HG03139 (cell line): ENCODE results near the gene P2RY8.

ENCODE experiments used
- ATAC-seq: cut with Tn5 transposase; IDR thresholded peaks from one replicate; pipeline ENCODE4 v1.9.1; 2021; ENCODE audit not compliant: unreplicated experiment

Gene P2RY8

GRCh38 chrX:1420371-1420770 is 116.6 kb downstream of the P2RY8 start:
- ATAC-seq = no peak

GRCh38 chrX:1419545-1420355 is 117.2 kb downstream of the P2RY8 start:
- ATAC-seq = no peak

DNA sequence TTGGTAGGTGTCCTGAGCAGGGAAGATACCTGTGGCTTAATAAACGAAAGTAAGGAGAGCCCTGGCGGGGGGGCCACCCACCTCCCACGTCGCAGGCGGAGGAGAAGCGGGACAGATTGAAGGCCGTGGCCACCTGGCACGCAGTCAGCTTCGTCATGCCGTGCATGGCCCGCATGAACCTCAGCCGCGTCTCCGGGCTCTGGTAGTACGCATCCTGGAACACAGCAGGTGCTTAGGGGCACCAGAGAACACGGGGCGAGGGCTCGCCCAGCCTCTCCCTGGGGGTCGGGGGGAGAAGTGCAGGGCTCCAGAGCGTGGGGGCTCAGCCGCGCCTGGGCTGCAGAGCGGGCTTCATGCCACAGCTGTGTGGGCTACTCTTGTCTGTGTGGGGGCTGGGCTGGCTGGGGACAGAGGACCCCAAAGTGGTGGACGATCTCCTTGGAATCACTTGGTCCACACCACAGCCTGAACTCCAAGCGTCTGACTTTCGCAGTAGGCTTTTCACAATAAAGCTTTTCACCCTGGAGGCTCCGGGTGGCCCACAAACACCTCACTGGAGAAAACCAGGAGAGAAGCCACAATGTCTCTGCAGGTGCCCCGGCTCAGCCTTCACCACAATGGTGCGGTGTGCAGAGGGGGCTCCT is 118.0 kb downstream of the P2RY8 start:
- no peak for ATAC-seq

DNA sequence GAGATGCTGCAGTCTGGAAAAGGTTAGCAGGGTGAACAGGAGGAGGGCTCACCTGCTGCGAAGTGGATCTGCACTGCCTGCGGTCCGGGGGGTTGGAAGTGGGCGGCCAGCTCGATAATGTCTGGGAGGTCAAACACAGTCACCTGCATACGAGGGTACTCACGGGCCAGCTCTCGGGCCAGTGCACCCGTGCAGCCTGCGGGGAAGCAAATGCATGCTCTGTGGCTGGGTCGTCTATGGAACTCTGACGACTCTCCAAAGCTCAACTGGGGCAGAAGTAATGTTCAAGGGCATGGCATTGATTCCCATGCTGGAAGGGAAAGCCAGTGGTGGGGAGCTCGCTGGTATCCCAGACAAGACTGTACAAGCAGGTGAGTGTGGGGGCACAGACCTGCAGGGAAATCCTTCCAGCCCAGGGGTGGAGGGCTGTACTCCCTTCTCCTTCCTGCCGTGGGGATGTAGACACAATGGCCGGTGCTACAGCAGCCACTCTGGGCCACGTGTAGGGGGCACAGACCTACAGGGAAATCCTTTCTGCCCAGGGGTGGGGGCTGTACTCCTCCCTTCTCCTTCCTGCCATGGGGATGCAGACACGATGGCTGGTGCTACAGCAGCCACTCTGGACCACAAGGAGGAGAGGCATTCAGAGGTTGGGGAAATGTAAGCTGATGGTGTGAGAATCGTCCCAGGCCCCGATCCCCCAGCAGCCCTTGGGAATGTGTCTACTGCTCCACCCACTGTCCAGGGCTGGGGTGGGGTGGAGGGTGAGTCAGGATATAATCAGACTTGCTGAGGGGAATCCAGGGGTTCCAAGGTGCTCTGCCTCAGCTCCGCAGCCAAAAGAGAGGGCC is 118.8 kb downstream of the P2RY8 start:
- no peak for ATAC-seq

DNA sequence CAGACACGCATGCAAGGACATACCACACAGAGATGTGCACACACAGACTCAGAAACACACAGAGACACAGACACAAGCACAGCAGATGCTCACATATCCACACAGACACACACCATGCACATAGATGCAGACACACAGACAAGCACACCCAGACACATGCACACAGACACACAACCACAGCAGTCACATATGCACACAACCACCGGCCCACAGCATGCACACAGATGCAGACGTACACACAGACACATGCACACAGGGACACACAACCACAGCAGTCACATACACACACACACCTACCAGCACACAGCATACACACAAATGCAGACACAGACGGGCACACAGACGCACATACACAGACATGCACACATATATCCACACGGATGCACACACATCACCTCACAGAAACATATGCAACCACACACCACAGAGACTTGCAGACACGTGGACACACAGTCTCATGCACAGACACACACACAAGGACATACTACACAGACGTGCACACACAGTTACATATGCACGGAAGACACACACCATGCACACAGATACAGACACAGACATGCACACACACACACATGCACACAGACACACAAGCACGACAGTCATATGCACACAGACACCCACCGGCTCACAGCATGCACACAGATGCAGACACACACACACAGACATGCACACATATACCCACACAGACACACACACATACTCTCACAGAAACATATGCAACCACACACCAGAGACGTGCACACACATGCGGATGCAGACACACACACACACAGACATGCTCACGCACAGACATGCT is 119.8 kb downstream of the P2RY8 start:
- ATAC-seq = no peak

DNA sequence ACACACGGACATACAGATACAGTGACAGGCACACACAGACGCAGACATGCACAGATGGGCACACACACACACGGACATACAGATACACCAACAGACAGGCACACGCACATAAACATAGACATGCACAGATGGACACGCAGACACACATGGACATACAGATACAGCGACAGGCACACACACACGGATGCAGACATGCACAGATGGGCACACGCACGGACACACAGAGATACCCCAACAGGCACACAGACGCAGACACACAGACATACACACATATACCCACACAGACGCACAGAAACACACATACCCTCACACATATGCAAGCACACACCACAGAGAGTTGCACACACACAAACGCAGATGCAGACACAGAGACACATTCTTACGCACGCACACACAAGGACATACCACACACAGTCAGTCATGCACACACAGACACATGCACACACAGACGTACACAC is 120.6 kb downstream of the P2RY8 start:
- no peak for ATAC-seq
